HL-60/S4 (cell line): ENCODE results near the gene AFAP1L2.
"Not testable (repeated sequence)": the region's sequence is repeated elsewhere in the genome, so short reads cannot be mapped to it uniquely, and the experiment has no call there.

ENCODE experiments used
- in situ Hi-C: fragments of 300-500 bp; cut with MboI; formaldehyde crosslinking; loops from 2 replicates; pipeline ENCODE4 v1.14.3; 2022; ENCODE audit warnings: low sequenced_read_pairs

AFAP1L2 gene

DNA sequence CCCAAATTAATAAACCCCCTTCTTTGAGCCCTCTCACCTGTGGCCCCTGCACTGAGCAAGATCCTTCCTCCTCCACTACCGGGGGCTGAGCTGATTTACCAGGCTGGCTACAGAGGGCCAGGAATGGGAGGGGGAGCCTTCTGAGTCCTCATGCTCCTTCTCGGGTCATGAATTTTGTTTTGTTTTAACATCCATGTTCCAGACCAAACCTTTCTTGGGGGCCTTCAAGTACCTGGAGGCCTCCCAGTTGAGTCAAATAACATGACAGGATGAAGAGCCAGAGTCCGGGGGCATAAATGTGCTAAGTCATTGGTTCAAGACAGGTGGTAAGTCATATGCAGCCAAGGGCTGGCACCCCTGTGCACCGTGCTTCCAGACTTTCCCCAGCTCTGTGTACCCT lies 39.6 kb downstream of the AFAP1L2 start:
- in situ Hi-C loops: no loop called here

DNA sequence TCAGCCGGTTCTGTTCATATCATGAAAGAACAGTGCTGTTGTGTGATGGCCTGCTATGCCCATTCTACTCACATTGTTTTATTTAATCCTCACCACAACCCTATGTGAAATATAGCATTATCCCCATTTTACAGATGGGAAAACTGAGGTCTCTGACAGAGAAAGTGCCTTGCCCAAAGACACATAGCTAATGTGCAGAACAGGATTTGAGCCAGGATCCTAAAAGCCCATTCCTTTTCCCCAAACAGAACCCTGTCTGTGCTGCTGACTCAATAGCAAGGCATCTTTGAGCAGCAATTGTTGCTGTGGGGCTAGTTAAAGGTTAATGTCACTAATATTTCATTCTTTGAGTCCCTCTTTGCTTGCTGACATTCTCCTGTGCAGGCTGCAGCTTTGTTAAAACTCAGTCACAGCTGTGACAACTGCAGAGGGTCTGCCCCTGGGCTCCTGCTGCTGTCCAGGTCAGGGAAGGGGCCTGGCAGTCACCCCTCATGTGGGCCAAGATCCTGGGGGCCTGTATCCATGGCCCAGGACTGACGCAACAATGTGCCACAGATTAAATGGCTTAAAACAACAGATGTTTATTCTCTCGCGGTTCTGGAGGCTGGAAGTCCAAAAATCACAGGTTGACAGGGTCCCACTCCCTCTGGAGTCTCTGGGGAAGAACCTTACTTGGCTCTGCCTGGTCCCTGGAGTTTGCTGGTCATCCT lies 40.4 kb downstream of the AFAP1L2 start:
- in situ Hi-C loops: no loop called here

DNA sequence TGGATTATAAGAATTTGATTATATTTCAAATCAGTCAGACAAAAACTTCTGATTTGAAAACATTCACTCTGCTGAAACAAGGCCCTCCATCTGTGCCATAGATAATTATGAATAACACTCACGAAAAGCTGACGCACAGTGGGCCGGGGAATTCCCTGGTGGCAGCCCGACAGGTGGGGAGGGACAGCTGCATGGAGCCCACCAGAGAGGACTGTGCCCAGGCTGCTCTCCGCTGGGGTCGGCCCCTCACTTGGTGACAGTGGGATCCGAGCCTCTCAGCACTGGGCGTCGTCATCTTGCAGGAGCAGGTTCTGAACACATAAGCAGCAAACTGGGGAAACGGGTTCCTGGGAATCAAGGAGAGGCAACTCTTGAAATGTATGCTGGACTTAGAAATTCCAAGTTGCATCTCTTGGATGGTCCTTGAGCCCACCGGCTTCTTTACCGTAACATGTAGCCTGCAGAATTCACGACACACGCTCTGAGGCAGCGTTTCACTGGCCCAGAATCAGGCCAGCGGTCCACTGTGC lies 41.4 kb downstream of the AFAP1L2 start:
- in situ Hi-C loops: no loop called here

DNA sequence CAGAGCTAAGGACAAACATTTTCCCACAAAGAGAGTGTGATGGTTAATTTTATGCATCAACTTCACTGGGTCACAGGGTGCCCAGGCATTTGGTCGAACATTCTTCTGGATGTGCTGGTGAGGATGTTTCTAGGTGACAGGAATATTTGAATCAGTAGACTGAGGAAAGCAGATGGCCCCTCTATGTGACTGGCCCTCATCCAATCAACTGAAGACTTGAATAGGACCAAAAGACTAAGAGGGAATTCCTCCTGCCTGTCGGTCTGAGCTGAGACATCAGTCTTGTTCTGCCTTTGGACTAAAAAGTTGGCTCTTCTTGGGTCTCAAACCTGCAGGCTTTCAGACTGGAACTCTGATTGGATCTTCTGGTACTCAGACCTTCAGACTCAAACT lies 44.4 kb downstream of the AFAP1L2 start:
- in situ Hi-C loops: no loop called here

DNA sequence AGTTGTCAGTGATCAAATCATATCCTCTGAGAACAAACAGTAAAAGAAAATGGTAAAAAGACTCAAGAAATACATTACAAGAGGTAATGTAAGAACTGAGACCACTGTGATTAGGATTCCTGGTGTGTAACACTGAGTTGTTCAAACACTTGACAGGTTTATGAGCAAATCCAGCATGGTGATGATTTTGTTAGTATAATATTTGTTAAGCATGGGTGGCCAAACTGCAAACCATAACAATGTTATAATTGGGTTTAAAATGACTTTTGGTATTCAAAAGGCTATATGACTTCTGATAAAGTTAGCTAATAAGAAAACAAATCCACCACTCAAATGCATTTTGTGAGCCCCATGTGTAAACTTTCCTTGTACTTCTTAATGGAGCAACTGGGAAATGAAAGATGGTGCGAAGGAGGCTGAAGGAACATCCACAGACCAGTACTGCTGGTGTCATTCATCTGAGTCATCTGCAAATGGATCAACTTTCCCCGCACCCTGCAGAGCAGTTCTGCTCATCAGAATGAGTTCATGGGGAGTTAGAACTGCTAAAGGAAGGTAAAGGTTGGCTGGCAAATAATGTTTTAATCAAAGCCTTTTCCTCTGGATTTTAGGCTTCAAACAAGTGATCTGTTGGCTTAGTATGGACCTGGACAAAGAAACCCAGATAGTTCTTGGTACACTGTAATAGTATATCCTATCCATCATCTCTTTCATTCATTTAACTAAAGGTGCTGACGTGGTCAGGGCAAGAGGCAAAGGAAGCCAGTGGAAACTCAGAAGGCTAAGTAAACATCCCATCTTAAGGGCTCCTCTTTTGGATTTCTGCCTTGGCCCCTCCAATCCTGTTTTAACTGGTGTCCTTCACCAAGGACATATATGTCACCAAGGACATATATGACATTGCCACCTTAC lies 45.0 kb downstream of the AFAP1L2 start:
- in situ Hi-C loops: no loop called here

DNA sequence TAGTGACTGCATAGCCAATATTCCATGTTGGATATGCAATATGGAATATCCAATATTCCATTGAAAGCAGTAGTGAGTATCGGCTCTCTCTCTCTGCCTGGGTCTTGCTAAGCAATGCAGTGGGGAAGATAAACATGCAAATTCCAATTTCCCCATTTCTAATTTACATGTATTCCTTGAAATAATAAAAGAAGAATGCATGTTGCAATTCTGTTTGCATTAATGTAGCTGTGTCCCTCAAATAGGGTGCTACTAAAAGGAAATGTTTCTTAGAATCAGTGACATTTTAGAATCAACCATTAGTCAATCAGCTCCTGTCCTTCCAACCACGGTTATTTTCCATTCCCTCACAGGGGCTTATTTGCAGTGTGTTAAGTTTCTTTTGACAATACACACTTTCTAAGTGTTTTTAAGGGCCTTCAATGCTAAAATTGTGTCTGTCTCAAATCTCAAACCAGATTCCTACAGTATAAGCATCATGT lies 46.7 kb downstream of the AFAP1L2 start:
- in situ Hi-C loops: no loop called here

DNA sequence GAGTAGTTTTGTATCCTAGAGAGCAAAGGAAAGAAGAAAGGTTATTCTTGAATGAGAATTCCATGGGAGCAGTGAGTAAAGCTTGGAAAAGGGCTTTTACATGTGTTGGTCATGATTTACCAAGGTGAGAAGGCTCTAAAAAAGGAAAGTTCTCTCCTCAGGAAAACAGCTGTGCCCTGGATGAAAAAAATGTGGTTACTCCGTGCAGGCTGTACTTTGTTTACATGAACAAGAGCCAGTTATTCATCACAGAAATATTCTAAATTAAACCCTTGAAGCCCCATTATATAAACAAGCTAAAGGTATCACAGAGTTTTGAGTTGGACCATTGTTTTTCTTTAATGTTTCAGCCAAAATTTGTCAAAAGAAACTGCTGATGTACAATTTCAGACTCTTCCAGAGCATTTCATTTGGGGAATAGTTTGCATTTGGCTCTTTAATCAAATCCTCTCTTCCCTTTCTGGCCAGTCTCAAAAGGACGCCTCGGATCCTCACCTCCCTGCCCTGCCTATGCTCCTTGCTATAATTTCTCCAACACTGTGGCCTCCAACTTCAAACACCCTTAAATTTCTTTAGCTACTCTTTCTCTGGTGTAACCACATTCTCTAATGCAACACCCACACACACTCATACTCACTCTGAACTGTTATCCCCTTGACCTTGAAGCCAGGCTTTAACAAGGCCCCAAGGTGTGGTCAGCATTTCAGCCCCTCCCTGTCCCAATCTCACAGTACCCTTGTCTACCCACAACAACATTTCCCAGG lies 47.4 kb downstream of the AFAP1L2 start:
- in situ Hi-C loops: no loop called here

DNA sequence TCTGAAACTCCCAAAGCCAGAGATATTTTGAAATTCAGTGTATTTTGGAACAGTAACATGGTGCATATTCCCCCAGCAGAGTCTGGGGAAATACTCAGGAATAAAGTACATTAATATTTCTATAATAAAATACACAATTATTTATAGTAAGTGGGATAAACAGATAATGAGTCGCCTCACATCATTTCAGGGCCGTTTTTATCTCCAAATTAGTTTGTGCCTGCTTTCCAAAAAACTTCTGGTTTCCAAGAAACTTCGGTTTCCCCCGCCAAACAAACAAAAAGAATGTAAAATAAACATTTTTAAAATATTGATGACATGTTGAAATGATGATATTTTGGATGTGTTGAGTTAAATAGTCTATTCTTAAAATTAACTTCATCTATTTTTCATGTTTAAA lies 48.2 kb downstream of the AFAP1L2 start:
- in situ Hi-C loops: no loop called here

DNA sequence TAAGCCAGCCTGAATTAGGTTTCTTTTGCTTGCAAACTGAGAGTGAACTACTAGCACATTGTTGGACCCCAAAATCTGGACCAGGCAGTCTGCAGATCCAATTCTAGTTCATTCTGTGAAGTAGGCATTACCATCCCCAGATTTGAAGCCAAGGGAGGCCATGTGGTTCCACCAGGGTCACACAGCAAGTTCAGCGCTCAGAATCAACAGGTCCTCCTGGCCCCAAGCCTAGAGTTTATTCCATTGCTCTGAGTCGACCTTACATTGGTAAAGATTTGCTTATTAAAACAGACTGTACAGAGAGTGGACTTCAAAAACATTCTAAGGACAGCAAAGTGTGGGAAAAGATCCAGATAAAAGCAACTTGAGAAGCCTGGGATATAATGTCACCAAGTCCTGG lies 50.9 kb downstream of the AFAP1L2 start:
- in situ Hi-C loops: no loop called here

DNA sequence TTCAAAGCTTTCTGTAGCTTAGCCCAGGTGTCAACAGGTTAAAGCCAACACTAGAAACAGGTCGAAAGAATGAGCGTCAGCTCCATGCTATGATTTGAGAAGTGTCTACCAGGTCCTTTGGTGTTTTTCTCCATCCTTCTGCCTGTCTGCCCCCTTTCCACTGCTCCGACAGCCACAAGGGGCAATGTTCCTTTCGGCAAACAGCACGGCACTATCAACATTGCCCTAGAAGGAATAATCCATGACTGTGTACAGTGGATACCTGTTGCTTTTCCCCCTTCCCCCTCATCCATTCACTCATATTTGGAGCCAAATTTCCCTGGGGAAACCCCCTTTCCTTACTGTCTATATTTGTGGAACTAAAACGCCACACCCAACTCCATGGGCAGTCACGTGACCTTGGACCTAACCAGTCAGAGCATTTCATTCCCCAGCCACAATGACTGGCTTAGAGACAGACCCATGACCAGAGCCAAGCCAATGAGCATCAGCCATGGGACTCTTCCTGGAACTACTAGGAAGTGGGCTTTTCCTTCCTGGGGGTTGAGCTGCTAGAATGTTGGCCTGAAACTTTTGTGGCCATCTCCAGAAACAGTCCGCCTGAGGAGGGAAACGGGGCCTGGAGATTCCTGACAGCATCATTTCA lies 51.5 kb downstream of the AFAP1L2 start:
- in situ Hi-C loops: no loop called here

DNA sequence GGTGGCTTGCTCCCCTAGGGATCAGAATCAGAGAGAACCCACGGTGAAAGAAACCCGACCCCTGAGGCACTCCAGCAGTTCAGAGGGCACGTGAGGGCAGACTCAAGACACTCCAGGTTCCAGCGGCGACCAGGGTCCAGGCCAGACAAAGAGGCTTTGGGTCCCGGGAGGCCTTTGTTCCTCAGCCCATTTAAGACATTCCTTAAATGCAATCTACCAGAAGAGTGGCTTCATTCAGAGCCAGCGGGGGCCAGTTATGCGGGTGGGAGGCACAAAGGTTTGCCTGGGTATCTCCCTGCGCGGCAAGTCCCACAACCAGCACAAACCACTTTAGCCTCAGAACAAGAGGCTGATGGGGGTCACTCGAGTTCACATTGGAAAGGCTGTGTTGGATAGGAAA lies 53.6 kb downstream of the AFAP1L2 start:
- in situ Hi-C loops: no loop called here

DNA sequence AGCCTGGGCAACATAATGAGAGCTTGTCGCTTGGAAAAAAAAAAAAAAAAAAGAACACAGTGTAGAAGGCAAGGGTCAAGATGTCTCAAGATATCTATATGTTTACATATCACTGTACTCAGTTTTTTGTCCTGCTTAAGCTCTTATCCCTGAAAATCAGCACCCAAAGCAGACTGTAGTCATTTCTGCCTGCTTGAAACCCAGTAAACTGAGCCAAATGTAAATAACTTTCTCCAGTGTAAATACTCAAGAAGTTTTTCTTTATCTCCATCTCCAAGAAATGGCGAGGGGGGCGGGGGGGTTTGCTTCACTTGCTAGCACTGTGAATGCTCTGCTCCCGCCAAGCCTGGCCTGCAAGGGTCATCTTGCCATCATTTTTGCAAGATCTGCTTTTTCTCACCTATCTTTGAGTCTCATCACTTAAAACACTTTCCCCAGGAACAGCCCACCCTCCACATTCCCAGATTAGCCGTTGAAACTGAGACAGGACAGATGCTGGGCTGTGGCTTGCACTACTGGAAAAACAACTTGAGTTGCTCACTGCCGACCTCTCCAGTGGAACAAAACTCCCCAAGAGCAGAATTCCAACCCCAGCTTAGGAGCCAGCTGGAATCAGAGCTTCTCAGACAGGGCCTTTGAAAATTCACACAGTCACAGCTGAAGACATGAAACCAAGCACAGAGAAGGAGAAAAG lies 54.6 kb downstream of the AFAP1L2 start:
- in situ Hi-C loops: no loop called here

DNA sequence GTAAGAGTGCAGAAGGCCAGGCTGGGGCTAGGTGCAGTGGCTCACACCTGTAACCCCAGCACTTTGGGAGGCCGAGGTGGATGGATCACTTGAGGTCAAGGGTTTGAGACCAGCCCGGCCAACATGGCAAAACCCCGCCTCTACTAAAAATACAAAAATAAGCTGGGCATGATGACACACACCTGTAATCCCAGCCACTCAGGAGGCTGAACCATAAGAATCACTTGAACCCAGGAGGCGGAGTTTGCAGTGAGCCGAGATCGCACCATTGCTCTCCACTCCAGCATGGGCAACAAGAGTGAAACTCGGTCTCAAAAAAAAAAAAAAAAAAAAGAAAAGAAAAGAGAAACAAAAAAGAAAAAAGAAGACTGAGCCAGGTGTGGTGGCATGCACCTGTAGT lies 55.2 kb downstream of the AFAP1L2 start:
- in situ Hi-C loops: not testable (repeated sequence)

DNA sequence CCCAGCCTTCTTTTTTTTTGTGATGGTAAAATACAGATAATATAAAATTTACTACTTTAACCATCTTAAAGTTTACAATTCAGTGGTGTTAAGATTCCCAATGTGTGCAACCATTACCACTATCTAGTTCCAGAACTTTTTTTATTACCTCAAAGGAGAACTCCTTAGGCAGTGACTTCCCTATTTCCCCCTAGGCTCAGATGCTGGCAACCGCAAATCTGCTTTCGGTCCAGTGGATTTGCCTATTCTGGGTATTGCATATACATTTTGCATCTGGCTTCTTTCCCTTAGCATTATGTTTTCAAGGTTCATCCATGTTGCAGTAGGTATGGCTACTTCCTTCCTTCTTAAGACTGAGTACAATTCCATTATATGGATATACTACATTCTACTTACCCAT lies 56.5 kb downstream of the AFAP1L2 start:
- in situ Hi-C loops: no loop called here

DNA sequence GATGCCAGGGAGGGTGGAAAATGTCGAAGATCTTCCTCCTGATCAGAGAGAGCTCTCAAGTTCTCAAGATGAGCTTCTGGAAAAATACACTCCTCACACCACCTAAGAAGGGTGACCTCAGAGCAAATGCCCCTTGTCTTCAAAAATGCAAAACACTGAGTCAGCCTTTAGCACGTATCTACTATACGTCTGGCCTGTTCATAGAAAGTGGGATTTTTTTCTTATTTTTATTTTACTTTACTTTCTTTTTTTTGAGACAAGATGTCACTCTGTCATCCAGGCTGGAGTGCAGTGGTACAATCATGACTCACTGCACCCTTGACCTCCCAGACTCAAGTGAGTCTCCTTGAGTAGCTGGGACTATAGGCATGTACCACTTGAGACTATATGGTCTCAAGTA lies 57.1 kb downstream of the AFAP1L2 start:
- in situ Hi-C loops: no loop called here

DNA sequence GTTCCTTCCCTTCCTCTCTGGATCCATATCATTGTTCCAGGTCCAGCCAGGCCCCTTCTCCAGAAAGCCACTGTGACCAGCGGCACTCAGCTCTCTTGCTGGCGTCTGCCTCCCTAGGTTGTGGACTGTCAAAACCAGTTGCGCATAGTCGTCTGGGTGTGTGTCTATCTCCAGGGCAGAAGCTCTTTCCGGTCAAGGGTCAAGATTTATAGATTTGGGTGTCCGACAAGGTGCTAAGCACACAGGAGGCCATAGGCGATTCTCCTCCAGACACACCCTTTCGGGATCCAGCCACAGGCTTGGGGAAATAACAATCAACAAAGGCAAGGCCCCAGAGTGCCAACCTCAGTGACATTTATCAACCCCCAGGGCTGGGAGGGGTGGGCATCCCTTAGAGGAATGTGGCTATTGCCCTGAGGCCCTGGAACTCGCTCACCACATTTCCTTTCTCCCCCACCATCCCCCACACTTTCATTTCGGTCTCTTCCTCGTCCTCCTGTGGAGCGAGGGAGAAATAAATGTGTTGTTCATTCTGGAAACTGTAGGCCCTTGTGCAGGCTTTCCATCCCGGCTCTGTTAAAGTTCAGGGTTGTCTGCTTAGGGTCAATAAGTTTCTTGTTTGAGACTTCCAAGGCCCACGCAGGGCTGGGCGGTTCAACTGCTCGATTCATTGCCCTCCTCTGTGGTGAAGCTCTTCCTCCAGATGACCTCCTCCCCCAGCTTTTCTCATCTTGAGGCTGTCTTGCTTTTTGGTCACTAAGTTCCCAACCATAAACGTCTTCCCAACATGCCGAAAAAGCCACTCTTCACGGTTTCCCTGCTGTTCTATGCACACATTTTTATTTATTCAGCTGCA lies 57.9 kb downstream of the AFAP1L2 start:
- in situ Hi-C loops: no loop called here

DNA sequence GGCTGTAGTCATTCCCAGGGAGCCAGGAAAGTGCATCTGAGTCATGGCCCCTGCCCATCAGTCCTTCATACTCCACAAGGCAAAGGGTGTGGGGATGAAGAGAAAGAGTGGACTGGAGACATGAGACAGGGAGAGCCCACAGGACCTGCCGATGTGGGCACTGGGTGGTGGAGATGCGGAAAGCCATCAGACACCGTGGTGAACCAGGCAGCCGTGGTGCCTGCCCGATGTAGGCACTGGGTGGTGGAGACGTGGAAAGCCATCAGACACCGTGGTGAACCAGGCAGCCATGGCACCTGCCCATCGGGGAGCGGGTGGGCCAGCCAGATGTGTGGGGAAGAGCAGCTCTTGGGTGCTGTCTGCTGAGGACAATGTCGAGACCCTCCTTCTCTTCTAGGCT lies 58.6 kb downstream of the AFAP1L2 start:
- in situ Hi-C loops: no loop called here

DNA sequence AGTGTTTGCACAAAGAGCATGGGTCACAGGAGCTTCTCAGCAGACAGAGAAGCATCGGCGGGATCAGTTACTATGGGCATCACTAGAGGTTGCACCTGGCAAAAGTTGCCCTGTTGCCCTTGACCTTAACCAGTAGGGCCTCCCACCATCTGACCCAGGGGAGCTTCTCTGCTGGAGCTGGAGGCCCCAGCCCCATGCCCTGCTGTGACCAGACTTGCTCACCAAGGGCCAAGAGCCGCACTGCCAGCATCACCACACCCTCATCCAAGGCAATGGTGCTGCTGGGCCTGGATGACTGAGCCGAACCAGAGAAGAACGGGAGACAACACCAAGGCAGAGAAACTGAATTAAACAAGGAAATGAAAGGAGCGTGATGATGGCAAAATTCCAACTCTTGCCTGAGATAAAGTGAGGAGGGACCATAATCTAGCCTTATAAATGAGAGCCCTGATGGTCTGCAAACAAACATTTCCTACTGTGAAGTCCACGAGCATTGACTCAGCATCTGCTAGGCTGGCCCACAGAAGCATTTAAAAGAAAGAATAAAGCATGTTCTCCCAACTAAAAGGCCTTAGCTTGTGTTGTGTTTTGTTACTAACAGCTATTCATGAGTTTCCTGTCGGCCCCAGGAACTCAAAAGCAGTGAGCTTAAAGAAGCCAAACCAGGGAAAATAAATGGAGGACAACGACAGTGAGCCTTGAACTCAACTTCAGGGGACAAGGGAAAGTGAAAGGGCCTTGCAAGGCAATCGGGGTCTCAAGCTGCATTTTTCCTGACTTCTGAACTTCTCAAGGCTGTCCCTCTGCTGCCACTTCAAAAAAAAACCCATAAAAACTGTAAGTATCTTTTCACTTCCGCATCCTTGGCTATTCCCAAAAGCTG lies 60.4 kb downstream of the AFAP1L2 start:
- in situ Hi-C loops: no loop called here
